GM18499 (cell line): ENCODE measurements around the gene SMAD7.

ENCODE experiments used
- ATAC-seq: cut with Tn5 transposase; IDR thresholded peaks from one replicate; pipeline ENCODE4 v1.9.1; 2021; ENCODE audit warnings: moderate number of reproducible peaks; ENCODE audit not compliant: insufficient read depth, unreplicated experiment

The SMAD7 gene

DNA sequence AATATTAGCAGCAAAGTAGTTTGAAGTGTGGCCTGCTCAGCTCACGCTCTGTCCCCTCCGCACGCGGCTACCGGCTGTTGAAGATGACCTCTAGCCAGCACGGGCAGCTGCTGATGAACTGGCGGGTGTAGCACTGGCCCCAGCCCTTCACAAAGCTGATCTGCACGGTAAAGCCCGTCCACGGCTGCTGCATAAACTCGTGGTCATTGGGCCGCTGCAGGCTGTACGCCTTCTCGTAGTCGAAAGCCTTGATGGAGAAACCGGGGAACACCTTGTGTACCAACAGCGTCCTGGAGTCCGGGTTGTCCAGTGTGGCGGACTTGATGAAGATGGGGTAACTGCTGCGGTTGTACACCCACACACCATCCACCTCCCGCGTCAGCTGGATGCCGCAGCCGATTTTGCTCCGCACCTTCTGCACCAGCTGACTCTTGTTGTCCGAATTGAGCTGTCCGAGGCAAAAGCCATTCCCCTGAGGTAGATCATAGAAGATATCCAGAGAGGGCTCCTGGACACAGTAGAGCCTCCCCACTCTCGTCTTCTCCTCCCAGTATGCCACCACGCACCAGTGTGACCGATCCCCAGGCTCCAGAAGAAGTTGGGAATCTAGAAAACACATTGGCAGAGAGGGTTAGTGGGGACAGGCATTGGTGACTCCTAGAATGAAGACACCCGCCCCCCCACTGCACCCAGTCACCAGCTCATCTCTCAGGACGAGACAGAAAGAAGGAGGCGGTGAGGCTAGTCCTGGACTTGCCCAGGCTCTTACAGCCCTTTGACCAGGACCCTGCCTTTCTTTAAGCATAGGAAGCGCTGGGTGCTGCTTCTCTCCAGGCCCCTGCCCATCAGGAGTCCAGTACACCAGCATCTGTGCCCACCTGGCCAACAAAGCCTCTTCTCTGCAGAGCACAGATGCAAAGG lies 29.2 kb downstream of the SMAD7 start:
- ATAC-seq: no peak

DNA sequence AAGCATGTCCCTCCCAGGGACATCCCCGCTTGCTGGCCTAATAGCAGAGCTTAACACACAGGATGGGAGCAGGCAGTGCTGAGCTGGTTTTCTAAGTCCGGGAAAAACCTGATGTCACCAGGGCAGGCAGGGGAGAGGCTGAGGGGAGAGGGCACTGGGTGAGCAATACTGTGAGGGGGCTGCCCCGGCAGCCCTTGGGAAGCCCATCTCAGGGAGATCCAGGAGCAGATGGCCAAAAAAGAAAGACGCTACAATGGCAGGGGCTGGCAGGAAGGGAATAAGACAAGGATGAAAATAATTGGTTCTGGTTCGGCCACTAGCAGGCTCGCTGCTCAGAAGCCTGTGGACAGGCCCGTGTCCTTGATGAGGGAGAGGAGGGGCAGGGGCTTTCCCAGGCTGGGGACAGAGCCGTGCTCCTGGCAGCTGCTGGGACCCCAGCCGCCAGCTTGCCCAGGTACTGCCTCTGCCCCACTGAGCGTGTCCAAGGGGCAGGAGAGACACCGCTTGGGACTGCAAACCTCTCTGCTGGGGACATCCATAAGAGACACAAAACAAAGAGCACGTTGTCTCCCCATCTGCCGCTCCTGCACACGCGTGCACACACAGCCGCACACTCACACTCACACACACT lies 30.2 kb downstream of the SMAD7 start:
- ATAC-seq: no peak

DNA sequence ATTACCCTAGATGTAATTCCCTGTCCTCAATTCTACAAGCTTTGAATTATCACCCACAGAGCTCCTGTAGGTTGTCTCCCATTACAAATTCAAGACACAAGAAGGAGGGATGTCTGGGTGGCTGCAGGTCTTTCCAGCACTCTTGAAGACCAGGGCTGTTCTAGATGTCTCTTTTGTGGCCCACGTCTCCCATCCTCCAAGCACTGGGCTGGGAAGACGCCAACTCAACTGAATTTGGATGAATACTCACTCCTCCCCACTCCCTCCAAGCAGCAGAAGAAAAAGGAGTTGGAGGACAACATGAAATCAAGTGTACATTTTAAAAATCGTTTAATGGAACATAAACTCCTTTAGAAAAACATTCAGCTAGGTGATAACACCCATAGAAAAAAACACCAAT lies 31.2 kb downstream of the SMAD7 start:
- ATAC-seq: no peak

DNA sequence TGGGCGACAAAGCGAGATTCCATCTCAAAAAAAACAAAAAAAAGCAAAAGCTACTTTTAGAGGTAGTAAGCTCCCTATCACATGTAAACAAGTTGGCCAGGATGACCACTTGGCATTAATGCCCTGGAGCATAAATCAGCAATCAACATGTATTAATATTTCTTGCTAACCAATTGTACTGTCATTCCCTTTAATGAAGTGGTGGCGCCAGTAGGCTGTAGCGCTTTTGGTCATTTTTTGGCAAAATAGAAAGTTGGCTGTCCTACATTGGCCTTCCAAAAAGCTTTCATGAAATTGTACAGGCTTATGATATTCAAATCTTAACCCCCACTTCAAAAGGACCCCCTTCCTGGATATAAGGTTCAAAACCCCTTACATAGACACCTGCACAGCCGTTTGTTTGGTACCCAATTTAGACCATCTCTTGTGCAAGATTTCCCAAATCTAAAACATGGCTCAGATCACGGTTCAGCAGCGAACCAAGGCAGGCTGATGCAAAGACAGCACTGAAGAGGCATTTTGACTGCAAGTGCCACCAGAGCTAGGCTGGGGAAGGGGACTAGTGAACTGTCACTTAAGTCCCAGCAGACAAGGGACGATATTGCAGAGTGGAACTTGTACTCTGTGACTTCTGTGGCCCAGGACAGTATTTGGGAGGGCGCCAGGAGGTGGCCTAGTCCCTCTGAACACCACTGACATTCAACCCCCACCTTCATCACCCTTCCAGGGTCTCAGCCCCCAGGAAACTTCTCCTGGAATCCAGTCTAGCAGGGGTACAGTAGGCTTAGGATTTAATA lies 31.9 kb downstream of the SMAD7 start:
- no peak for ATAC-seq

DNA sequence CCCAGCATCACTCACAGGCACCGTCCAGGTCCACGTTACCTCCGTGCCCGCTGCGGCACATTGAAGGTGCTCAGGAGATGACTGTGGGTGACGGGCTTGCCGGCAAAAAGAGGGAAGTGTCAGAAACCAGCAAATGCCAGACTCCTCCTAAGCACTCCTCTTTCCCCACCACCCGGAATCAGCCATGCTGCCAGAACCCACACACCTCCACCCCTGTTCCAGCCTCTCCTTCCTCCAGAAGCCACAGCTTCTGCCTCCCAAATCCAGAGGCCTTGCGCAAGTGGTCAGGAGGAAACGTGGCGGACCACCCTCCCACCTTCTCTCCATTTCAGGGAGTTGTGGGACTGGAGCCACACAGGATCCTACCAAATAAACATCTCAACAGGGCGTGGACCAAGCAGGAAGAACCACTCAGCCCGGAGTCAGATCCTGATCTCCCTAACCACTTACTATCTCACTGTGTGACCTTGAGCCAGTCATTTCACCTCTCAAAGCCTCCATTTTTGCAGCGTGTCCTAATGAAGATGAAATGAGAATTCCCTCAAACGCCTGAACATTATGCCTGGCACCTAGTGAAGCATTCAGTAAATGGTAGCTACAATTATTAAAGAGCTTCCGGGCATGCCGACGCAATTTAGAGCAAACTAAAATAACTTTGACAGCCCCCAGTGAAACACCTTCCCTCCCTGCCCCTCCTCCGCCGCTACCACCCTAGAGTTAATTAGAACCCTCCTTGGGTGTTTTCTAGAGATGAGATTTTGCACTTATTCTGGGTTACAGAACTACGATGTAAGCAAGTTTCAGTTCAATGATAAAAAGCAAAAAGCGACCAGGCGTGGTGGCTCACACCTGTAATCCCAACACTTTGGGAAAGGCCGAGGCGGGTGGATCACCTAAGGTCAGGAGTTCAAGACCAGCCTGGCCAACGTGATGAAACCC lies 32.9 kb downstream of the SMAD7 start:
- no peak for ATAC-seq

DNA sequence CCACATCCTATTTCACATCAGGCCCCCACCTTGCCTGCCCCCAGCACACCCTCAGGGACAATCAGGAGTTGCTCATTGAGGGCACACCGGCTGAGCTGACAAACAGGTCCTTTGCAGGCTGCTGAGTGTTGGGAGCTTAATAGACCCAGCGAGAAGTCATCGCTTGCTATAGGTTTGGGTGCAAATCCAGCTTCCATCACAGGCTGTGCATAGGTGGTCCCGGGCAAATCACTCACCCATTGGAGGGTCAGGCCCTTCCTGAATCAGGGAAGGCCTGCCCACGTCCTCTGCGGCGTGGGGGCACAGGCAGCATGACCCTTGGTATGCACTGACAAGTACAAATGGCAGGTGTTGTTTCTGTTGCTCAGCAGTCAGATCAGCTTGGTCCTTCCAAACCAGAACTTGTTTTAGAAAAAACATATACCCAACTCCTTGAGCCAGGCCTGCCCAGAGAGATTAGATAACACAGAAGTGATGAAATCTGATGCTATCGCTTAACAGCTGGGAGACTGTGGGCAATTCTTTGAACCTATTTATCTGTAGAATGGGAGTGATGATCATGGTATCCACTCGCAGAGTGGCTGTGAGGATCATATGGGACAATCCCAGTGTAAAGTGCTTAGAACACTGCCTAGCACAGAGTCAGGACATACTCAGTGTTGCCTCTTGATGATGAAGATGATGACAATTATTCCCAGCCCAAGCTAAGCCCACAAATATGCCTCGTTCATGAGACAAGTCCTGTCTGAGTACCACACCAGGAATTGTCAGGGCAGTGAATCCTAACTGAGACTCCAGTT lies 34.9 kb downstream of the SMAD7 start:
- no peak for ATAC-seq

DNA sequence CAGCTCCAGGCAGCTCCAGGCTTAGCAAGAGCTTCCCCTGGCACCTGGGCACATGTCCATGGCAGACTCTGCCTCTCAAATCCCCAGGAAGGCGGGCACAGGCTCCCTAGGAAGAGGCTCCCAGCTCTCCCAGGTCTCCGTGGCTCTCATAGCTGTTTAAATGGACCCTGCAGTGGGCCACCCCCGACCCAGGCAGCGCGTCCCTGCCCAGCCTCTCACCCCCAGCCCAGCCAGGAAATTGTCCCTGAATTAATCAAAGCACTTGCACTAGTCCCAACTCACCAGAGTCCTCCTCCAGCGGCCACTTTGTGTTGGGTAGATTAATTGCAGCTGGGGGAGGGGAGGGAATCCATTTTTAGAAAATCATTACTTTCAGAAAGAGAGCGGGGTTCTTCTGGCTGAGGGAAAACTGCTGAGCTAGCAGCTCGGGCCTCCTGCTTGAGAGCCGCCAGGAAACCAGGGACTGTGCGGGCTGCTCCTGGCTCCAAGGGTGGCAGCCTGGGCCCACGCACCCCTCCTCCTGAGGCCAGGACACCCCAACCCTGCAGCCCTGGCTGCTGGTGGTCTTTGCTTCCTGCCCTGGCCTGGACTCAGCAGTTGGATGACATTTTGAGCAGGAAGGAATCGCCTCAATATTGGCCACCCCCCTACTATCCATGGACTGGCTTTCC lies 36.0 kb downstream of the SMAD7 start:
- ATAC-seq: no peak

DNA sequence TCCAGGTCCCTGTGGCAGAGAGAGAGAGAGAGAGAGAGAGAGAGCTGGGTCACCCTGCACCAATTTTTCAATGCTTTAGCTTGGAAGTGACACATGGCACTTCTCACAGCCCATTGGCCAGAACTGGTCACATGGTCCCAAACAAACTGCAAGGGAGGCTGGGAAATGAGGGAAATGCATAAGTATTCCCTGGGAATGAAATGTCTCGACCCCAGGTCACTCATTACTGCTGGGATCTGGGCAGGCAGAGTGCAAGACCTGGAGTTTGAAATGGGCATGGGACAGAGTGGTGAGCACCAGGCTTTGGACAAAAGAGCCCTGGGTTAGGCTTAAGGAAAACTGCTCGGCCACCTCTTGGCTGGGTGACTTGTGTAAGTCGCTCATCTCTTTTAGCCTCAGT lies 37.0 kb downstream of the SMAD7 start:
- ATAC-seq: no peak

DNA sequence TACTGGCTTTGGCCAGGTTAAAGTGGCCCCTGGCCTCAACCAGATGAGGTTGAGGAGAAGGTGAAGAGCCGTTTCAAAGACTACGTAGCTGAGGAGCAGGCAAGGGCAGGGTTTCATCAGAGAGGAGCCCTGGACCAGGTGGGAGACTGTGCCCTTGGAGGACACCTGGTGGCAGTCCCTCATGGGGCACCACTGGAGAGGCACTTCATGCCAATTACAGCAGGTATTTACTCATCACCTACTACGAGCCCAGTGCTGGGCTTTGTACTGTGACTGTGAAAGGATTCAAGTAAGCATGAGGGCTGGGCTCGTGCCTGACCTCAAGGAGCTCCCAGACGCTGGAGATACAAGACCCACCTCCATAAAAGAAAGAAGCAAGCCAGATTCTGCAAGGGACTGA lies 37.6 kb downstream of the SMAD7 start:
- ATAC-seq: no peak

DNA sequence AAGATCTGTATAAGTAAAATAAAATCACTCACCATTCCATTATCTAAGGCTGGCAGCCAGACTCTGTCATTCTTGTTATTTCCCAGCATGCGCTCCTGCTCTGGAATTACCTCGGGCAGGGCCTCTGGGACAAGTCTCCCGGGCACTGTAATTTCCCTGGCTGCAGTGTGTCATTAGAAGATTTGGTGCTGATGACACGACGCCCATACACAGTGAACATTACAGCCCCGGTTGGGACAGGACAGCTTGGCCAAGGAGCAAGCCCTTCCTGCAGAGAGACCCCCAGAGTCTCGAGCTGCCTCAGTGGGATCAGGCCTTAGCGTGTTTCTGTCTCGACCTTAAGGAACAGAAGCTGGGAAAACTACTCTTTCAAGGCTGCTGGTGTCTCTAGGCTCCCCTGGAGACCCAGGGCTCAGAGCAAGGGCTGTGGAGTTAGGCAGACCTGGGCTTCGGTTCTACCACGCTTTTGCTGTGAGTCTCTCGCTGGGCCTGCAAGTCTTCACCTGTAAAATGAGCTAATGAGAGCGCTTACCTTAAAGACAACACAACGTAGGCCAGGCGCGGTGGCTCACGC lies 39.7 kb downstream of the SMAD7 start:
- no peak for ATAC-seq

DNA sequence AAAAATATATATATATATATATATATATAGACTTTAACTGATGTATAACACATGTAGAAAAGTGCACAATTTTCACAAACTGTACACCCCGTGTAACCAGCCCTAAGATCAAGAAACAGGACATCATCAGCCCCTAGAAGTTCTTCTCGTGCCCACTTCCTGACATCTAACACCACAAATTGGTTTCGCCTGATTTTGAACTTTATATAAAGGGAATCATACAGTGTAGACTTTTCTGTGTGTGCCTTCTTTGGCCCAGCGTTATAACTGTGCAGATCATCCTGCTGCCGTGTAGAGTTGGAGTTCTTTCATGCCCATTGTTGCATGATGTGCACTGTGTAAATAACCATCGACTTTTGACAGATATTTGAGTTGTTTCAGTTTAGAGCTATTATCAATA lies 41.0 kb downstream of the SMAD7 start:
- ATAC-seq: no peak

DNA sequence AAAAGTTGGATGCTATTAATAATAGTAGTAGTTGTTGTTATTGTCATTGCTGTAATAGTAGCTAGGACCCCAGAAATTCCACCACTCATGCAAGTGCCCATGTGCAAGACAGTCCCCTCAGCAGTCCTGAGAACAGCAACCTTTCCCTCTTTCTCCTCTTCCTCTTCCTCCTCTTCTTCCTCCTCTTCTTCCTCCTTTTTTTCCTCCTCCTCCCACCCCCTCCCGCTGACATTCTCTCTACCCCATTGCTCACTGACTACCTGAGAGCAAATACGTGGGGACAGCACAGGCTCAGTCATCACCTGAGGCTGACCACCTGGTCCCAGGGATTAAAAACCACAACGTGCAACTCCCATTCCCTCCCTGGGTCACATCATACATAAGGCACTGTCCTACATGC lies 41.8 kb downstream of the SMAD7 start:
- no peak for ATAC-seq

DNA sequence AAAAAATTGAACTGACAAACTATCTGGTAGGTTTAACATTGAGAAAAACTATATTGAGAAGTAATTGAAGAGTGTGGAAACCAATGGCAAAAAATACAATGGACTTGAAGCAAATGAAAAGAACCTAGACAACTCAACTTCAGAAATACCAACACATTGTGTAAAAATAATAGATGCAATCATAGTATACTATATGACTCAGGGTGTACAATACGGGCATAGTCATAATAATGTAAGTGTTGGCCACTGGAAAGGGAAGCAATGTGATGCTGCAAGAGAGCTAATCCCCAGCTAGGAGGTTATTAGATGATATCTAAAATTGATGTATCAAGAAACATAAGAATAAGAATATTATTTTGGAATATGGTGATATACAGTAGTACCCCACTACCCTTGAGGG lies 45.3 kb downstream of the SMAD7 start:
- ATAC-seq: no peak

DNA sequence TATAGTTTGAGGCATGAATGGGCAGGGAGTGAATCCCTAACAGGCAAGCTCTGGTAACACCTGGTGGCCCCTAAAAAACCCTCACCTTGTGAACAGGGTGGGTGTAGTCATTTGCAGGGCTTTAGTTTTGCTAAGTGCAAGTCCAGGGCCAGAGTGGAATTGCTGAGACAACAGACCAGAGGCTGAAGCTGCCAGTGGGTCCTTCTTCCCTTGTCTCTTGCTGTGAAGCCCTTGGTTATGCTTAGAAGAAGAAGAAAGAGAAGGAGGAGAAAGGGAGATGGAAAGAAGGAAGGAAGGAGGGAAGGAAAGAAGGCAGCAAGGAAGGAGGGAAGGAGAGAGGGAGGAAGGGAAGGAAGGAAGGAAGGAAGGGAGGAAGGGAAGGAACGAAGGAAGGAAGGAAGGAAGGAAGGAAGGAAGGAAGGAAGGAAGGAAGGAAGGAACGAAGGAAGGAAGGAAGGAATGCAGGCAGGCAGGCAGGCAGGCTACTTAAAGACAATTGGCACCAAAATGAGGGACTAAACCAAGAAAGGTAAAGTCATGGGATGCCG lies 45.8 kb downstream of the SMAD7 start:
- no peak for ATAC-seq

DNA sequence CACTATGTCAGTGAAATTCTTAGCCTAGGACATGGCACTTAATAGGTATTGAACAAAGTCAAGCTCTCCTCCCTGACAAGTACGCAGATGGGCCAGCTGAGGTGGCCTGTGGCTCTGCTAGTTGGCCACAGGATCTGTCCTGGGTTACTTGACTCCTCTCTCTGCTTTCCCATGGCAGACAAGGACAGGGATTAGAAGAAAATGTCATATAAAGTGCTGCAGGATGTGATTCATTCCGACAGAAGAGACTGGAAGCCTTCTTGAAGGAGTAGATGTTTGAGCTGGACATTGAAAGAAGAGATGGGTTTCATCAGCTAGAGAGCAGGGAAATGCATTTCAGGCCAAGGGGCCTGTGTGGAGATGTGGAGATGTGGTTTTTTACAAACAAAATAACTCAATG lies 46.7 kb downstream of the SMAD7 start:
- no peak for ATAC-seq

DNA sequence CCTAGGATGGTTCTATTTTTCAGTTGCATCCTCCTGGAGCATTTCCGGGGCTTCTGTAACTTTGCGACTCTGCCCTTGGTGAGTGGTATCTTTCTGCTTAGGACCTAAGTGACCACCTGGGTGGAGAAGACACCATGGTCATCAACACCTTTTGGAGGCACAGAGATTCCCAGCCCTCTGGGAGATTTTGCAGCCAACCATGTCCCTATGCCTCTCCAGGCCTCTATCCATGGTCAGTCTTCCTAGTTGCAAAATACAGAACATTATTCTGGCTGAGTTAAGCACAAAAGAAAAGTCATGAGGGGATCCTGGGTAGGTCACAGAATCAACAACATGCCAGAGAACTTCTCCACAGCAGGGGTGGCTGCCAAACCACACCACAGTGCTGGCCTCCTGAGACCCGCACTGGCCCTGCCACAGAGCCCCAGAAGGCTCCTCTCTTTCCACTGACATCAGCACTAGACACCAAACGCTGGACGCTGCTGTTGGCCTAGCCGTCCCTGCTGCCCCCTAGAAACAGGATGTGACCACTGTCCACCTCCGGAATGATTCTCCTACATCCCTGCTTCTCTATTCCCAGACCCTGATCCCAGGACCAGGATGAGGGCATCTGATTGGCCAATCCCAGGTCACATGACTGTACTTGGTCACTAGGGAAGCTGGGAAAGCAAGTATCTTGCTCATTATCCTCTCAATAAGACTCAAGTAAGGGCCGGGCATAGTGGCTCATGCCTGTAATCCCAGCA lies 47.7 kb downstream of the SMAD7 start:
- ATAC-seq: no peak
